SK-N-SH treated with all-trans-retinoic acid at 6 μM for 48 hours (cell line): ENCODE measurements around the gene DNM1L.

Experiments
- ATAC-seq: fragments of 200-7000 bp; cut with Tn5 transposase; 3 replicates; pipeline ENCODE4 v1.9.1; 2020; ENCODE audit warnings: mild to moderate bottlenecking, moderate library complexity
- ARNTL ChIP-seq: fragments of 450-650 bp; formaldehyde crosslinking; IDR thresholded peaks from 2 replicates; pipeline ENCODE4 v1.5.0; 2020; ENCODE audit warnings: low read depth, mild to moderate bottlenecking, moderate library complexity, borderline replicate concordance
- BACH2 ChIP-seq: fragments of 250-450 bp; sonication (Bioruptor Pico); IDR thresholded peaks from 2 replicates; pipeline ENCODE4 v1.9.0; 2021; ENCODE audit warnings: mild to moderate bottlenecking, borderline replicate concordance
- CREB5 ChIP-seq: fragments of 250-450 bp; sonication (Bioruptor Pico); IDR thresholded peaks from 2 replicates; pipeline ENCODE4 v1.5.1; 2020; ENCODE audit warnings: low read depth, mild to moderate bottlenecking, moderate library complexity
- CSDC2 ChIP-seq: fragments of 250-450 bp; sonication (Bioruptor Pico); IDR thresholded peaks from 2 replicates; pipeline ENCODE4 v1.5.0; 2020; ENCODE audit warnings: mild to moderate bottlenecking, moderate library complexity
- CSRNP3 ChIP-seq: fragments of 250-450 bp; sonication (Bioruptor Pico); IDR thresholded peaks from 2 replicates; pipeline ENCODE4 v1.5.1; 2021; ENCODE audit warnings: mild to moderate bottlenecking, moderate library complexity
- ESRRG ChIP-seq: fragments of 250-450 bp; sonication (Bioruptor Pico); IDR thresholded peaks from 2 replicates; pipeline ENCODE4 v1.6.1; 2021; ENCODE audit warnings: mild to moderate bottlenecking
- GLIS3 ChIP-seq: fragments of 250-450 bp; sonication (Bioruptor Pico); IDR thresholded peaks from 2 replicates; pipeline ENCODE4 v1.5.0; 2020; ENCODE audit warnings: mild to moderate bottlenecking, moderate library complexity
- OSR1 ChIP-seq: fragments of 250-450 bp; sonication (Bioruptor Pico); IDR thresholded peaks from 2 replicates; pipeline ENCODE4 v1.8.0; 2022; ENCODE audit warnings: moderate library complexity, mild to moderate bottlenecking, inconsistent platforms
- PATZ1 ChIP-seq: fragments of 250-450 bp; sonication (Bioruptor Pico); IDR thresholded peaks from 2 replicates; pipeline ENCODE4 v1.8.0; 2020; ENCODE audit warnings: mild to moderate bottlenecking, moderate library complexity, borderline replicate concordance
- RARB ChIP-seq: fragments of 250-450 bp; sonication (Bioruptor Pico); IDR thresholded peaks from 2 replicates; pipeline ENCODE4 v1.8.0; 2021; ENCODE audit warnings: mild to moderate bottlenecking, moderate library complexity
- SNAI2 ChIP-seq: fragments of 250-450 bp; sonication (Bioruptor Pico); IDR thresholded peaks from 2 replicates; pipeline ENCODE4 v1.5.0; 2020; ENCODE audit warnings: mild to moderate bottlenecking, moderate library complexity
- TCF4 ChIP-seq: fragments of 250-450 bp; sonication (Bioruptor Pico); IDR thresholded peaks from 2 replicates; pipeline ENCODE4 v1.8.0; 2021; ENCODE audit warnings: mild to moderate bottlenecking, moderate library complexity, borderline replicate concordance
- TOX ChIP-seq: fragments of 250-450 bp; sonication (Bioruptor Pico); IDR thresholded peaks from 2 replicates; pipeline ENCODE4 v1.8.0; 2021; ENCODE audit warnings: mild to moderate bottlenecking, moderate library complexity, borderline replicate concordance
- ZC3H10 ChIP-seq: fragments of 250-450 bp; sonication (Bioruptor Pico); IDR thresholded peaks from 2 replicates; pipeline ENCODE4 v1.5.1; 2021; ENCODE audit warnings: mild to moderate bottlenecking, moderate library complexity
- ZNF70 ChIP-seq: fragments of 450-650 bp; formaldehyde crosslinking; IDR thresholded peaks from 2 replicates; pipeline ENCODE4 v1.5.0; 2020; ENCODE audit warnings: mild to moderate bottlenecking, moderate library complexity
- ZNF8 ChIP-seq: fragments of 450-650 bp; formaldehyde crosslinking; IDR thresholded peaks from 2 replicates; pipeline ENCODE4 v1.5.0; 2020; ENCODE audit warnings: mild to moderate bottlenecking, moderate library complexity
- TF ChIP-seq, protein P1 (sequence below): fragments of 250-450 bp; sonication (Bioruptor Pico); IDR thresholded peaks from 2 replicates; pipeline ENCODE4 v1.5.0; 2020; ENCODE audit warnings: mild to moderate bottlenecking, moderate library complexity

Gene DNM1L

DNA sequence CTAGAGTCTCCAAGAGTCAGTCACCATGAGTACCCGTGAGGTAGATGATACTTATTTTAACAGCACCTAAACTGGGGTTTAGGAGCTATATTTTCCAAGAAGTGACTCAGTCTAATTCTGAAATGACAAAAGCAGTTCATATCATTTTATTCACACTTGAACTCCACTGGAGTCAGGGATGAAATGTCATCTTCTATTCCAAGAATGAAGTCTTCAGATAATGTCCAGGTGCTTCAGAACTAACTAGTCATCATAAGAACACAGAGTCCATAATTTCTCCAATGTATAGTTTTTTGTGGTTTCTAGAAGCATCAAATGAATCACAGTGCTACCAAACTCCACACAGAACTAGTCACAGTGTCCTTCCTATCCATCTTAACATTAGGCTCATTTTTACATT, 13.3 kb downstream of the DNM1L start:
- ATAC-seq: no peak
- TF ChIP-seq ARNTL (CRISPR knock-in tag) (no peak), ZNF8 (CRISPR knock-in tag) (no peak), SNAI2 (CRISPR knock-in tag) (no peak), CREB5 (CRISPR knock-in tag) (no peak), CSRNP3 (CRISPR knock-in tag) (no peak), CSDC2 (CRISPR knock-in tag) (no peak), TCF4 (no peak), BACH2 (no peak), RARB (CRISPR knock-in tag) (no peak), ZNF70 (CRISPR knock-in tag) (no peak)
- TF ChIP-seq, protein P1, sequence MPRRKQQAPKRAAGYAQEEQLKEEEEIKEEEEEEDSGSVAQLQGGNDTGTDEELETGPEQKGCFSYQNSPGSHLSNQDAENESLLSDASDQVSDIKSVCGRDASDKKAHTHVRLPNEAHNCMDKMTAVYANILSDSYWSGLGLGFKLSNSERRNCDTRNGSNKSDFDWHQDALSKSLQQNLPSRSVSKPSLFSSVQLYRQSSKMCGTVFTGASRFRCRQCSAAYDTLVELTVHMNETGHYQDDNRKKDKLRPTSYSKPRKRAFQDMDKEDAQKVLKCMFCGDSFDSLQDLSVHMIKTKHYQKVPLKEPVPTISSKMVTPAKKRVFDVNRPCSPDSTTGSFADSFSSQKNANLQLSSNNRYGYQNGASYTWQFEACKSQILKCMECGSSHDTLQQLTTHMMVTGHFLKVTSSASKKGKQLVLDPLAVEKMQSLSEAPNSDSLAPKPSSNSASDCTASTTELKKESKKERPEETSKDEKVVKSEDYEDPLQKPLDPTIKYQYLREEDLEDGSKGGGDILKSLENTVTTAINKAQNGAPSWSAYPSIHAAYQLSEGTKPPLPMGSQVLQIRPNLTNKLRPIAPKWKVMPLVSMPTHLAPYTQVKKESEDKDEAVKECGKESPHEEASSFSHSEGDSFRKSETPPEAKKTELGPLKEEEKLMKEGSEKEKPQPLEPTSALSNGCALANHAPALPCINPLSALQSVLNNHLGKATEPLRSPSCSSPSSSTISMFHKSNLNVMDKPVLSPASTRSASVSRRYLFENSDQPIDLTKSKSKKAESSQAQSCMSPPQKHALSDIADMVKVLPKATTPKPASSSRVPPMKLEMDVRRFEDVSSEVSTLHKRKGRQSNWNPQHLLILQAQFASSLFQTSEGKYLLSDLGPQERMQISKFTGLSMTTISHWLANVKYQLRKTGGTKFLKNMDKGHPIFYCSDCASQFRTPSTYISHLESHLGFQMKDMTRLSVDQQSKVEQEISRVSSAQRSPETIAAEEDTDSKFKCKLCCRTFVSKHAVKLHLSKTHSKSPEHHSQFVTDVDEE (CRISPR knock-in tag): no peak

DNA sequence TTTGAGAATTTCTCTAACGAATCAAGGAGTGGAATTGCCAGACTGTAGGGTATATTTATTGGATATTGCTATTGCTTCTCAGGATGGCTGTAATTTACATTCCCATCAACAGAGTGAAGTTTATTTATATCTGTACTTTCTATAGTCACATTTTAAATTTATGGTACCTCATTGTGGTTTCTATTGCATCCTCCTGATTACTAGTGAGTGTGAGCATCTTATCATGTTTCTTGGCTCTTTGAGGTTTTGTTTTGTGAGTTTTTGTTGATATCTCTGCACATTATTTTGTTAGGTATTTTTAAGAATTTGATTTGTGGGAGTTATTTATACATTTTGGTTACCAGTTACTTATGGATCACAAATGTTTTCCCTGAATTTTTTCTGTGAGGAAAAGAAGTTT, 13.9 kb downstream of the DNM1L start:
- no peak for ATAC-seq
- no peak for TF ChIP-seq RARB (CRISPR knock-in tag)
- TF ChIP-seq ARNTL (CRISPR knock-in tag): no peak
- no peak for TF ChIP-seq ESRRG (CRISPR knock-in tag)
- TF ChIP-seq CSRNP3 (CRISPR knock-in tag): no peak
- TF ChIP-seq GLIS3: no peak
- TF ChIP-seq ZNF8 (CRISPR knock-in tag): no peak
- TF ChIP-seq SNAI2 (CRISPR knock-in tag): no peak
- TF ChIP-seq, protein P1 (CRISPR knock-in tag): no peak
- TF ChIP-seq CREB5 (CRISPR knock-in tag): no peak
- TF ChIP-seq ZNF70 (CRISPR knock-in tag): no peak
- no peak for TF ChIP-seq OSR1
- no peak for TF ChIP-seq PATZ1 (CRISPR knock-in tag)

DNA sequence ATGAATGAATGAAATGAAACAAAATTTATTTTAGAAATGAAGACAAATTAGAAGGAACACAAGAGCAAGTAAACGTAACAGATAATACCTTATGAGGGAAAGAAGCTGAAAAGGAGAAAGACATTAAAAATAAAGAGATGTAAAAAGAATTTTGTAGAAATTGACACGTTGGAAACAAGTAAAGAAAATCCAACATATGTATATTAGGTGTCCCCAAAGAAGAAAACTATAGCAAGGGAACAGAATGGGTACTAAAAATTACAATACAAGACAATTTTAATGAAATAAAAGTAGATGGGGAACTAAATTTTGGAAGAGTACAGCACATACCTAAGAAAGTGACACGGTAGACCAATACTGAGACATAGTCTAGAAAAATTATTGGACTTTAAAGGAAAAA, 16.7 kb downstream of the DNM1L start:
- ATAC-seq: no peak
- TF ChIP-seq TOX (no peak), ARNTL (CRISPR knock-in tag) (no peak), ZC3H10 (CRISPR knock-in tag) (no peak), TCF4 (no peak), CSRNP3 (CRISPR knock-in tag) (no peak), BACH2 (no peak), CSDC2 (CRISPR knock-in tag) (no peak), SNAI2 (CRISPR knock-in tag) (no peak), ZNF70 (CRISPR knock-in tag) (no peak), ESRRG (CRISPR knock-in tag) (no peak), GLIS3 (no peak)
- TF ChIP-seq, protein P1 (CRISPR knock-in tag): no peak
